HG03521 (cell line): ENCODE data around the gene MCU.
"Not testable (repeated sequence)": the region's sequence is repeated elsewhere in the genome, so short reads cannot be mapped to it uniquely, and the experiment has no call there.

Experiments
- ATAC-seq: cut with Tn5 transposase; IDR thresholded peaks from one replicate; pipeline ENCODE4 v1.9.1; 2021; ENCODE audit warnings: mild to moderate bottlenecking, moderate library complexity; ENCODE audit not compliant: unreplicated experiment

The MCU gene

DNA sequence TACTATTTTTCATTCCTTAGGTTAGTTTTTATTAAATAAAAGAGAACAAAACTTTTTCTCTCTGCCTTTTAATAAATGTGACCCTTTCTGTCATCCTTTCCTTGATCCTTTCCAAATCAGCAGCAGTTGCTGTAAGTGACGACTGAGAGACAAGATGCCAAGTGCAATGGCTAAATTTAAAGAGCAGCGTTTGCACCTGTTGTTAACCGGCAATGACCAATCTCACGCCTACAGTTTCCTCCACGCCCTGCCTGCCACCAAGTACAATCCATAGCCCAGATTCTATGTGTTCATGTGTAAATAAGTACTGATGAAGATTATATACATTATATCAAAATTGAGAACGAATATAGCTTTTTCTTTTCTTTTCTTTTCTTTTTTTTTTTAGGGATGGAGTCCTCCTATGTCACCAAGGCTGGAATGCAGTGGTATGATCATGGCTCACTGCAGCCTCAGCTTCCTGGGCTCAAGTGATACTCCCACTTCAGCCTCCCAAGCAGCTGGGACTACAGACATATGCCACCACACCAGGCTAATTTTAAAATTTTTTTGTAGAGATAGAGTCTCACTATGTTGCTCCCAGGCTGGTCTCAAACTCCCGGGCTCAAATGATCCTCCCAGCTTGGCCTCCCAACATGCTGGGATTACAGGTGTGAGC is 6.5 kb upstream of the MCU start:
- ATAC-seq = no peak

DNA sequence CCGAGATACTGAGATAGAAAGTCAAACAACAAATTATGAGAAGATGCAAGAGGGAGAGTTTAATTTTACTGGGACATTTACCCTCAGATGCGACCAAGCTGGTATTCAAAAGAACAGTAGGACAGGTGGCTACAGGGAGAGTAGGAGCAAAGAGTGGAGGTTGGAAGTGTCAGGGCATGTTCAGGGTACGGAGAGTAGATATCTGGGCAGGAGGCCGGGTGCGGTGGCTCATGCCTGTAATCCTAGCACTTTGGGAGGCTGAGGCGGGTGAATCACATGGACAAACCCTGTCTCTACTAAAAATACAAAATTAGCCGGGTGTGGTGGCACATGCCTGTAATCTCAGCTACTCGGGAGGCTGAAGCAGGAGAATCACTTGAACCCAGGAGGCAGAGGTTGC is 5.5 kb upstream of the MCU start:
- ATAC-seq = not testable (repeated sequence)

DNA sequence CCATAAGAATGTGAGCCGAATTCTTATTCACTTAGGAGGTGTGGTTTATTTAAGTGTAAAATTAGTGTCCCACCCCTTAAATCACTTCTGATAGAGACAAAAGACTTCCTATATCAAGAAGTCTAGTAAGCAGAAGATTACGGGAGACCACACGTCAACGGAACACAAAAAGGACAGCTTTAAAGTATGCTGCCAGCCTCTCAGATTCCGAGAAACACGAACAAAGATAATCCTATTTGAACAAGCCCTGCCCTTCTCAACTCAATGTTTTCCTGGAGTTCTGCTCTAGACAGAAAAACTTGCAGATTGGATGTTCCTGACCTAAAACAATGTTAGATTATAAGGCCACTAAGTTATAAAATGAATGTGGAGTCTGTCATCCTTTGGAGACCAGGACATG is 4.9 kb upstream of the MCU start:
- ATAC-seq = no peak

DNA sequence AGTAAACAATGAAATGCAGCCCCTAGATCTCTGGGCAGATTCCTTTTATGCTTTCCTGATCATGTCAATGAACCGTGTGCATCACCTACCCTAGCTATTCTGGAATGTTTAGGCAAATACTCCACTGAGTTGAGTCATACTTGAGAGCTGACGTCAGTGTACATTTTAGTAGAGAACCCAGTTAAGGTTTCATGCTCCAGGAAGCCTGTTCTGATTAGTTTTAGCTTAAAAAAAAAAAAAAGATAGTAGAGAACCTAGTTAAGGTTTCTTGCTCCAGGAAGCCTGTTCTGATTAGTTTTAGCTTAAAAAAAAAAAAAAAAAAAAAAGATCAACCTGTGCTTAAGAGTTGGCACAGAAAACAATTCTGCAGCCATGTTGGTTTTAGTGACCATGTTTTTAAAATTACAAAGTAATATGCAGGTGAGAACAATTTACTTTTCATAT is 3.7 kb upstream of the MCU start:
- no peak for ATAC-seq

DNA sequence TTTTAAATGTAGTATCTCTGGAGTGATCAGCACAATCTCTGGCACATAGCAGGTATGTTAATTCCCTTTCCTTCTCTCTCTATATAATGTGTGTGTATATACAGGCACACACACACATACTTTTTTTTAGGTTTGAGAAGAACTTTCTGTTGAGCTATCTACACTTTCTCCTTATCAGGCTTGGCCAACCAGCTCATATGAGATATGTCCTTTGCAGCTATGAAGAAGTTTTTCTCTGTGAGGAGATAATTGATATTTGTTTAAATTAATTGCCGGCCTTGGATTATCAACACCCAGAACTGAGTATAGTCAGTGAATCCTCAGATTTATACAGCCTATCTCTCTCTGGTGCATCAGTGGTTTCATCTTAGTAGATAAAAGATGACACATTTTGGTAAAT is 2.3 kb upstream of the MCU start:
- no peak for ATAC-seq

DNA sequence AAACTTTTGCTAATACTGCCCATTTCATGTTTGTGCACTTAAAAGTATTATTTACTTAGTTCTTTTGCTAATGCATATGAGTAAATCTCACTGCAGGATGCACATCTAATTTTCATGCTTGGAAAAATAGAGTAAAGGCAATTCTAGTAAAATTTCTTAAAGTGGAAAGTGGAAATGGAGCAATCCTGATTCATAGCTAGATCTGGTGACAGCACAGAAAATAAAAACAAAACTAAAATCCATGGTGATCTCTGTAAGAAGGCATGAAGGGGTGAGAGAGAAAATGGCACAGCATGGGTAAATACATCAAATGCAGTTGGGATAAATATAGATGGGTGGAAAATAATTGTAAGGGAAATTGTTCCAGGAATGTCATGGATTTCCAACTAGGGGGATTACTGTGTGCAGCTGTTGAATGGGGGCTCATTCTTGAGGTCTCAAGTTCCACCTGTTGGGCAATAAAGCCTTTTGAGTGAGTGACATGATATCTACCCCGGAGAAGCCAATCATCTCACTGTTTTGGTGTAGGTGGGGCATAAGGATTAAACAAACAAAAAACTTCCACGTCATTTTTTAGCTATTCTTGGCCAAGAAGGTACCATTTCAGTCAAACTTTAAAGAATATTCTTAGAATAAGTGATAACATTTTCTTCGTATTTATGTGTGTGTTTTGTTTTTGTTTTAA is 1.7 kb upstream of the MCU start:
- no peak for ATAC-seq

DNA sequence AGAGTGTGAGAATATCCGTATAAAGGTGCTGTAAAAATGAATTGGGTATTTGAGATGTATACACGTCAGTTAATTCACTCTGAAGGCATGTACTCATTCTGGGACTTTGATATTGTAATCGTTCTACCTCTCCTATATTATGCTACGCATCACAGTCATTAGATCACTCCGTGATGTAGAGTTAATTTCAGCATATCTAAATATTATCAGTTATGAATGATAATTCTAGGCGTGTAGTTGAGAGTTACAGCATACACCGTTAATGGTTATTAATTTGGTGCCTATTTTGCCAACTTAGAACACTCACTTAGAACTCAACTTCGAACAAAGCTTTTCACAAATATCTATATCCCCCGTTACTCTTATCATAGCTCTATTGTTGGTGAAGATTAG is 477 bp upstream of the MCU start:
- no peak for ATAC-seq

DNA sequence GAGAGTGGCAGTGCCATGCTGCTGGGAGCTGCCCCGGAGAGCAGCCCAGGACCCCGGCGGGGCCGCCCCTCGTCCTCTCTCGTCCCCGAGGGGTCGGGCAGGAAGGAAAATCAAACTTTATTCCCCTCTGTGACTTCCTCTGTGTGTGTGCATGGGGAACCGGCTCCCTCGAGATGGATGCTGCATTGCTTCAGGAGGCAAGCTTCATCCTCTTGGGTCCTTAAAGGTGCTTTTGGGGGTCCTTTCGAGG is 726 bp downstream of the MCU start:
- ATAC-seq = no peak

DNA sequence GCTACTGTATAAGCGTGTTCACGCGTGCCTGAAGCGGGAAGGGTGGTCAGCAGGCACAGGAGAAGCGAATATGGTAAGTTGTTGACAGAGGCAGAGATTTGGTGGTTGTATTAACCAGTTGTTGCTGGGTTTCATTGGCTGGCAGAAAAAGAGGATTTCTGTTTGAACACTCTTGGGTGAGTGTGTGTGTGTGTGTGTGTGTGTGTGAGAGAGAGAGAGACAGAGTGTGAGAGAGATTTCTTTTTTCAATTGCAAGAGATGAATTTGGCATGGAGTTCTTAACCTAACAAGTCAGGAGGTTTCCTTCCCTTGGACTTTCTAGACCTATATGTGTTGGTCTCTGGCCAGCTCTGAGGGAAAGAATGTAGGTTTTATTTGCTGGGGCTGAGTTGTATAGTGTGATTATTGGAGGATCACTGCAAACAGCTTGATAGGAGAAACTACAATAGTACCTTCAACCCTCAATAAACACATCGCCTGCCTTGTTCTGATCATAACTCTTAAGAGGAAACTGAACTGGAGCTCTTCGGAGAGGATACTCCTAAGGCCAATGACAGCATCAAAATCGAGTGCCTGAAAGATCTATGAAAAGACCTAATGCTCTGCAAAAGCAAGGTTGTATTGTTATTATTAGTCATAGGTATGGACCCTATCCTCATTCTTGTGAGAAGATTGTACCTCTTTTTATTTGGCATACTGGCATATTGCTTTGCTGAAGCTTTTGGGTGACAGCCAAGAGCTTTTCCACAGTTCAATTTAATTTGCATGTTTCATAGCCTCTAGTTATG is 1.2 kb downstream of the MCU start:
- no peak for ATAC-seq

DNA sequence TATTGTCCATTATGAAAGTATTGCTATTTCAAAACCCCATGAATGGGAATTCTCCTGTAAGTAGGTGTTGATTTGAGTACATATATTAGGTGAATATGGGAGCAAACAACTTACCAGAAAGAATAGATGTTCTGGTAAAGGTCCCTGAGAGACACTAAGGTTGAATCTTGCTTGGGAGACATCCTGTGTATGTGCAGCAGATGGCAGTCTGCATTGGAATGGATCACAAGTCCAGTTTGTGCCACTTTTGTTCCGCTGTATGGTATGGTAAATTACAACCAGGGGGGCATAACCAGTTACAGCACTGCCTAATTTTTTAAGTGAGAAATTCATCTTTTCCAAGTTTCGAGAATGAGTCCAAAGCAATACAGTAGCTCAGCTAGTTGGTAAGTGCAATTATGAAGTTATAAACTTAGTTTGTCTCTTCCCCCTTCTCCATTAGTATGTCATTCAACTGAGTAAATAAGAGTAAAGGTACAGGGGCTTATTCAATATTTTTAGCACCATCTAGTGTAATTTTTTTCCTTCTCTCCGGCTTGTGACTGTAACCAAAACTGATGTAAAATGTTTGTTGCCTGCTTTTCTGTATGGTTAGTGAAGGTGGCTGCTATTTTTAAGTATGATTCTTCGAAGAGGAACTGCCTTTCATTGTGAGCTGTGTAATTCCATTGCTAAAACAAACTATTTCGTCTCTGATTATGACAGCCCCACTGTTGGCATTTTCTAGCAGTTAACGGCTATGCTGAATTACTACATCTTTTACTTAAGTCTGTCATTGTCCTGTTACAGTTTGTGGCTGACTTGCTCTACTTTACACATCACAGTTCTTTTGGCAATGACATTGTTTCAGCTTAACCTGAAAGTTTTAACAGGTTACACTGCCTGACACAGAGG is 2.8 kb downstream of the MCU start:
- ATAC-seq = no peak

DNA sequence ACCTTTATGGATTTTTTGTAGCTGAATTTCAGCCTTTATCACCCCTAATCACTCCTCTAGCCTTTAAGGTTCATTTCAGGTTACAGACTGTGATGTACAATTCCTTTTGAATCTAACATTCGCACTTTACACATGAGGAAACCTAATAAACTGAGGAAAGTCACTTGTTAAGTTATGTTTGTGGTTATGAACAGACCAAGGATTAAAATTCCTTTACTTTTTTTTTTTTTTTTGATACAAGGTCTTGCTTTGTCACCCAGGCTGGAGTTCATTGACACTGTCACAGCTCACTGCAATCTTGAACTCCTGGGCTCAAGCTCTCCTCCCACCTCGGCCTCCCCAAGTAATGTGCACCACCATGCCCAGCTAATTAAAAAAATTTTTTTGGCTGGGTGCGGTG is 3.6 kb downstream of the MCU start:
- no peak for ATAC-seq

DNA sequence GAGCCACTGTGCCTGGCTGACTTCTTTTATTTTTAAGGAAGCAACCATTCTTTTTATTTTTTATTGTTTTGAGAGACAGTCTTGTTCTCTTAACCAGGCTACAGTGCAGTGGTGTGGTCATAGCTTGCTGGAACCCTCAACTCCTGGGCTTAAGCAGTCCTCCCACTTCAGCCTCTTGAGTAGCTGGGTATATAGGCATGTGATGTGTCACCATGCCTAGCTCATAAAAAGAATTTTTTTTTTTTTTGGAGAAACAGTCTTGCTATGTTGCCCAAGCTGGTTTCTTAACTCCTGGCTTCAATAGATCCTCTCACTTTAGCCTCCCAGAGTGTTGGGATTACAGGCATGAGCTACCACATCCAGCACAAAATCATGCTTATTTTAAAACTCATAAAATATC is 5.8 kb downstream of the MCU start:
- ATAC-seq = no peak

DNA sequence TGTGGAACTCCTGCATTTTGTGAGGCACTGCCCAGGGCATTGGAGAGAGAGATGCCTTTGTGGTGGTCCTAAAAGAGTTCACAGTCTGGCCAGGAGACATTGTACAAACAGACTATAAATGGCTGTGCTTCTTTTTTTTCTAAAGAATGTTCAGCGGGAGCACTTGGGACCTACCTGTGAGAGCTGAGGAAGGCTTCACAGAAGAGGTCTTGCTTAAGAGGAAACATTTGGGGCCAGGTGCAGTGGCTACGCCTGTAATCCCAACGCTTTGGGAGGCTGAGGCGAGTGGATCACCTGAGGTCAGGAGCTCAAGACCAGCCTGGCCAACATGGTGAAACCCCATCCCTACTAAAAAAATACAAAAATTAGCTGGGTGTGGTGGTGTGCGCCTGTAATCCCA is 10.5 kb downstream of the MCU start:
- not testable (repeated sequence) for ATAC-seq

DNA sequence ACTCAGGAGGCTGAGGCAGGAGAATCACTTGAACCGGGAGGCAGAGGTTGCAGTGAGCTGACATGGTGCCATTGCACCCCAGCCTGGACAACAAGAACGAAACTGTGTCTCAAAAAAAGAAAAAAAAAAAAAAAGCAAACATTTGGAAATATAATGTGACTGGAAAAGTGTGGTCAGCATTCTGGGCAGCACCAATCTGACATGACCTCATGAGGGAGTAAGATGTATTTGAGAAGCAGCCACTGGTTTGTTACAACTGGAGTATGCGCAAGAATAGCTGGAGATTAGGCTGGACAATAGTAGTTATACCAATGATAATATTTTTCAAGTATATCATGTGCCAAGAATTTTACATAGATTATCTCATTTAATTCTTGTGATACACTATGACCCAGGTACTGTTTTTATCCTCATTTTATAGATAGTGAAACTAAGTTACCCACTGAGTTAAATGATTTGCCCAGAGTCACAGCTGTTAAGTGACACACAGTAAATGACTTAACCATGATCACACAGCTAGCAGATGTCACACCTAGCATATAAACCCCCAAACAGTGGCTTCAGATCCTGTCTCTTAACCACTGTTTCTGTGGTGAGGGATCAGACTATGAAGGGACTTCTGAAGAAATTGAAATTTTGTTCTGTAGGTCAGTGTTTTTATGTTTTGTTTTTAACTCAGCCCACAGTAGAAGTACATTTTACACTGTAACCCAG is 11.1 kb downstream of the MCU start:
- ATAC-seq = no peak

DNA sequence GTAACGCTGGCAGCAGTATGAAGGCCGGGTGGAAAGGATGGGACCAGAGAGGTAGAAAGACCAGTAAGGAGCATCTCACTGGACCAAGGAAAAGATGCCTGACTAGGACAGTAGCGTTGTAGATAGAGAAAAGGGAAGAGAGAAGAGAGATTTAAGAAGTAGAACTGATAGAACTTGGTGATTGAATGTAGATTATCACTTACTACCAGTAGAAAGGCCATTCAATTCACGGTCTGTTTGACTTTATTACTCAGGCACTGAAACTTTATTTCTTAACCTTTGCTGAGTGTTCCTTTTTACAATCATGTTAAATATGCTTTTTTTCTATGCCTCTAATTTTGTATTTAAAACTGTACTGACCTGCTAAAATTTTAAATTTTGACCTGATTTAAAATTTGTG is 12.2 kb downstream of the MCU start:
- ATAC-seq = no peak

DNA sequence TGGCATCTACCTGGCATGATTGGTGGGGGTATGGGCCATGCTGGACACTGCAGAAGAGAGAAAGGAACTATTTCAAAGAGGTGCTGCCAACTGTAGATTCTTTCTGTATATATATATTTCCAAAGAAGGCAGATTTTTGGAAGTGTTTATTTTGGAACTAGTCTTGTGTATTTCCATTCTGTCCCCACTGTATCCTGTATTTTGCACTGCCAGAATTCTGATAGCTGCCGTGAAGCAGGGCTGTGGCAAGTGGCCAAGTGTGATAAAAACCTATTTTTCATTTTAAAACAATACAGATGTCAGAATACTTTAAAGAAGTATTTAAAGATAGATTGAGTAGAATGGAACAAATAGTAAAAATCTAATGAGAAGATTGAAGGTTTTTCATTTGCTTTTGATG is 17.1 kb downstream of the MCU start:
- no peak for ATAC-seq

DNA sequence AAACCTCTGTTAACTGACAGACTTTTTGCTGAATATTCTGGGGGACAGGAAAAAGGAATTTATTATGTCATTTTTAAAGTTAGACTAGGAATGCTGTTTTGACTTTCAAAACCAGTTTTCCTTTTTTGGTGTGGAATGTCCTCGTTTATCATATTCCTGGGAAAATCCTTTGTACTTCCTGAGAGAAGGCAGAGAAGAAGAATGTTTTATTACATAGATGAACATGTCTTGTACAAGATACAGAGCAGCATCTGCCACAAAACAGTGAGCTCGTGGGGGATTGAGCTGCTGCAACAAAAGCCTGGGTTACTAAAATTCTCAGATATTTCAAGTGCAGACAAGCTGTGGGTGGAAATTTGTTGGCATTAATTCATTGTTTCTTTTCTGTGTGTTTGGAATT is 20.2 kb downstream of the MCU start:
- ATAC-seq = no peak

DNA sequence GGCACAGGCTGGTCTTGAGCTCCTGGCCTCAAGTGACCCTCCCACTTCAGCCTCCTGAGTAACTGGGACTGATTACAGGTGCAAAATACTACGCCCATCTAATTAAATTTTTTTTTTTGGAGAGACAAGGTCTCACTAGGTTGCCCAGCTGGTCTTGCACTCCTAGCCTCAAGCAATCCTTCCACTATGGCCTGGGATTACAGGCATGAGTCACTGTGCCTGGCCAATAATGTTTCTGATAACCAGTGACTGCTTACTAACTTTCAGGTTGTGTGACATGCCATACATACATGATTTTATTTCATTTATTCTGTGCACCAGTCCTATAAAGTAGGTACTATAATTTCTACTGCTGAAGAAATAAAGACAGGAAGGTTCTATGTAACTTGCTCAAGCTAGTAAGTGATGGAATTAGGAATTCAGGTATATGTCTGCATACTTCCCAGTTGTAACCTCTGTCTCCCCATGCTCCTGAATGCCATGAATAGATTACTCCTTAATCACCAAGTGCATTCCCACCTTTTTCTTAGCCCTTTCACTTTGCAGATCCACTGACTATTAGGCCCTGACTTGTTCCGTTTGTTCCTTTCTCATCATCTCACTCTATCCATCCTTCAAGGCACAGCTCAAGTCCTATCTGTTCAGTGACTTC is 28.1 kb downstream of the MCU start:
- no peak for ATAC-seq

DNA sequence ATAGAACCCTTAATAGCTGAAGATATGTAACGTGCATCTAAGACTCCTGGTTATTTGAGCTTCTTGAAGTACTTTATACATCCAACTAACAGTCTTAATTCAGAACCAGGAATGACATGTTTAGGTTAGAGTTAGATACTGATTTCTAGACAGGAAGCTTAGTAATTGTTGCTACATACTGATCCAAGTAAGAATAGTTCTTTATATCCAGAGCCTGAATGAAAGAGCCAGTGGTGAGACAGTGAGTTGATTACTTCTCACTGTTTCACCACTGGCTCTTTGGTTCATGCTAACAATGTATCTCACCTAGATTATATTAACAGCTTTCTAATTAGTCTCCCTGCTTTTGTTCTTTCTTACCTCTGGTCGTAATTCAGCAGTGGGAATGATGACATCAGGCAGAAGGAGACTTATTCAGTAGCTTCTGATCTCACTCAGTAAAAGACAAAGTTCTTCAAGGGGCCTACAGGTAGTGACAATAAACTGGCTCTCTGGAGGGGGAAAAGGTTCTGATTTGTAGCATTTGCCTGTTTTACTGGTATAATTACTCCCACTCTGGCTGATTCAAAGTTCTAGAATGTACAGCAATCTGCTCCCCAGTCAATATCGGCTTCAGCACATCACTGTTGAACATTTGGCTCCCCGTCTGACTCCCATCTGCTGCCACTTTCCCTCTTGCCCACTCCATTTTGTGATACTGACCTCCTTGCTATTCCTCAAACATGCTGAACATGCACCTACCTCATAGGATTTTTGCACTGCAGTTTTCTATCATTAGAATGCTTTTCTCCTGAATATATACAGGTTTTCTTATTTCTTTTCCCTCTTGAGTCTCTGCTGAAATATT is 29.1 kb downstream of the MCU start:
- no peak for ATAC-seq
